Nephron progenitor cell (in vitro differentiated cells): ENCODE results near the gene RUNX1.
"Not testable (repeated sequence)": the region's sequence is repeated elsewhere in the genome, so short reads cannot be mapped to it uniquely, and the experiment has no call there.

ENCODE experiments used
- DNase-seq: peaks from one replicate; pipeline ENCODE4 v3.0.0; 2021
- H3K27ac Mint-ChIP-seq: 2 replicates; pipeline ENCODE4 v1.8.0; 2021; ENCODE audit warnings: mild to moderate bottlenecking, moderate library complexity, mixed read lengths
- H3K27me3 Mint-ChIP-seq: 2 replicates; pipeline ENCODE4 v1.8.0; 2021; ENCODE audit warnings: mild to moderate bottlenecking, low read depth, mixed read lengths; ENCODE audit not compliant: poor library complexity
- H3K36me3 Mint-ChIP-seq: 2 replicates; pipeline ENCODE4 v1.8.0; 2021; ENCODE audit warnings: low read depth, mixed read lengths
- H3K4me1 Mint-ChIP-seq: 2 replicates; pipeline ENCODE4 v1.8.0; 2021; ENCODE audit warnings: mixed read lengths
- H3K4me3 Mint-ChIP-seq: 2 replicates; pipeline ENCODE4 v1.8.0; 2021; ENCODE audit warnings: mild to moderate bottlenecking, moderate library complexity, mixed read lengths
- H3K9me3 Mint-ChIP-seq: 2 replicates; pipeline ENCODE4 v1.8.0; 2021; ENCODE audit warnings: mild to moderate bottlenecking, moderate library complexity, mixed read lengths
- CTCF ChIP-seq: fragments of 200-600 bp; sonication (generic); IDR thresholded peaks from 2 replicates; pipeline ENCODE4 v1.5.0; 2021; ENCODE audit warnings: antibody characterized with exemption

Gene RUNX1

GRCh38 chr21:34970566-34970965, 78.5 kb downstream of the RUNX1 start:
- Mint-ChIP-seq H3K4me1 (peaks cover 16% of the 10 kb centered on the region), H3K36me3 (no peaks in the 10 kb centered on the region), H3K9me3 (no peaks in the 10 kb centered on the region), H3K4me3 (no peak overlapping the region), H3K27ac (no peak overlapping the region), H3K27me3 (peaks cover 9% of the 10 kb centered on the region)
- DNase-seq, result no peak
- no peak for TF ChIP-seq CTCF

GRCh38 chr21:34970167-34970500, 79.0 kb downstream of the RUNX1 start:
- H3K4me1 Mint-ChIP-seq, result peaks cover 16% of the 10 kb centered on the region
- no peak overlapping the region for H3K4me3 Mint-ChIP-seq
- H3K27ac Mint-ChIP-seq, result no peak overlapping the region
- no peak for DNase-seq
- peaks cover 7% of the 10 kb centered on the region for H3K27me3 Mint-ChIP-seq
- no peaks in the 10 kb centered on the region for H3K9me3 Mint-ChIP-seq
- no peak for TF ChIP-seq CTCF
- H3K36me3 Mint-ChIP-seq, result no peaks in the 10 kb centered on the region

GRCh38 chr21:34969423-34970166, 79.5 kb downstream of the RUNX1 start:
- Mint-ChIP-seq H3K27ac (no peak overlapping the region), H3K9me3 (no peaks in the 10 kb centered on the region), H3K36me3 (no peaks in the 10 kb centered on the region), H3K4me3 (no peak overlapping the region), H3K27me3 (peaks cover 8% of the 10 kb centered on the region), H3K4me1 (peaks cover 16% of the 10 kb centered on the region)
- DNase-seq, result no peak
- no peak for TF ChIP-seq CTCF

- DNase-seq, result no peak
- H3K4me3 Mint-ChIP-seq, result no peak overlapping the region
- H3K9me3 Mint-ChIP-seq, result no peaks in the 10 kb centered on the region
- H3K27me3 Mint-ChIP-seq, result peaks cover 7% of the 10 kb centered on the region
- no peak for TF ChIP-seq CTCF
- peaks cover 16% of the 10 kb centered on the region for H3K4me1 Mint-ChIP-seq
- H3K36me3 Mint-ChIP-seq, result no peaks in the 10 kb centered on the region
- H3K27ac Mint-ChIP-seq, result no peak overlapping the region
These were observed 80.4 kb downstream of the RUNX1 start for GRCh38 chr21:34968414-34969333.

GRCh38 chr21:34967509-34968289, 81.4 kb downstream of the RUNX1 start:
- Mint-ChIP-seq H3K4me1 (peaks cover 16% of the 10 kb centered on the region), H3K27me3 (peaks cover 7% of the 10 kb centered on the region), H3K9me3 (no peaks in the 10 kb centered on the region), H3K36me3 (no peaks in the 10 kb centered on the region), H3K27ac (no peak overlapping the region), H3K4me3 (no peak overlapping the region)
- no peak for DNase-seq
- no peak for TF ChIP-seq CTCF

GRCh38 chr21:34966881-34967280, 82.2 kb downstream of the RUNX1 start:
- not testable (repeated sequence) for H3K9me3 Mint-ChIP-seq, H3K36me3 Mint-ChIP-seq, H3K27ac Mint-ChIP-seq, H3K27me3 Mint-ChIP-seq, H3K4me3 Mint-ChIP-seq, DNase-seq
- peaks cover 16% of the 10 kb centered on the region for H3K4me1 Mint-ChIP-seq
